ENCODE results near the gene PARD3B. TPM values are rescaled to one million over a fixed set of nuclear protein-coding genes. Genes with fewer than 3 reads are reported as not detected.

PARD3B gene
- total and polyA plus RNA-seq, 10 of the 15 experiments (the other 5 are each of a cell fraction or from before 2014, with no cell fraction given): 0.01 to 0.54 (median 0.07) TPM; not detected in 7

DNA sequence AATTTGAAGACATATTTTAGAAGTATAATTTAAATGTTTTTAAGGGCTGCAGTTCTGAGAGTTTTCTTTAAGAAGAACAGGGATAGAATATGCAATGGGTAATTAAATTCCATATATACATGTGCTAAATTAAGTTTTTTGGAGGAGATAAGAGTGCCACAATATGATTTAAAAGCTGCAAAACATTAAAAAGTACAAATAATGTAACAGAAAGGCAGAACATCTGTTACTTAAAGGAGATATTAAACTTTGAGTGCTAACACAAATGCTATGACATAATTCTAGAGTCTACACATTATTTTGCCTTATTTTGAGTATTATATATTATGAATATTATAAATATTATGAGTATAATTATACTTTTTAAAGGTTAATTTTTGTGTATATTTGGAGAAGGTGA is 102.4 kb downstream of the PARD3B start:
- ChIA-PET CTCF (interaction anchor here (1.4 kb wide), 1 partner anchor 17 kb away, joined by 3 read pairs; no protein-coding TSS in a partner anchor), SMC1A (ENCODE audit: uncharacterized antibody, unreplicated experiment) (no interaction called here), RAD21 (ENCODE audit: unreplicated experiment) (no interaction called here), POLR2A (no interaction called here)
- no TSS peak for BruUV-seq (replicated peaks)
- Histone ChIP-seq H3K4me2 (ENCODE audit: control insufficient read depth, insufficient read depth) (no peak overlapping the region), H4K20me1 (ENCODE audit: control insufficient read depth, insufficient read depth) (no peaks in the 10 kb centered on the region), H3K9ac (ENCODE audit: control insufficient read depth, insufficient read depth, low read length) (no peak overlapping the region), H3K27me3 (replicated peaks in 1 of 2; ENCODE audit: control insufficient read depth in 2 of 2, insufficient read depth in 2 of 2, low read length in 1 of 2) (no peaks in the 10 kb centered on the region), H3K27ac (ENCODE audit: control insufficient read depth, insufficient read depth) (no peak overlapping the region), H3K4me1 (ENCODE audit: control insufficient read depth, insufficient read depth, low read length) (no peaks in the 10 kb centered on the region), H3K9me3 (replicated peaks; ENCODE audit: control insufficient read depth, insufficient read depth, low read length) (no peaks in the 10 kb centered on the region), H3K4me3 (no peak overlapping the region), H3K79me2 (ENCODE audit: control insufficient read depth, insufficient read depth, low read length) (no peaks in the 10 kb centered on the region), H2AFZ (ENCODE audit: control insufficient read depth, low read depth, low read length) (no peak overlapping the region), H3K36me3 (ENCODE audit: control insufficient read depth in 2 of 2, insufficient read depth in 2 of 2, low read length in 1 of 2) (no peaks in the 10 kb centered on the region)
- FAIRE-seq (no peak), ATAC-seq (no peak), DNase-seq (ENCODE audit: low read depth, low spot score) (no peak)
- in situ Hi-C loops (cut with MboI) (no loop called here), intact Hi-C loops (cut with micrococcal nuclease; ENCODE audit: unreplicated experiment) (no loop called here)
- TF ChIP-seq HDGF (IDR thresholded peaks at IDR 0.05) (no peak), EGR1 (IDR thresholded peaks at IDR 0.05; ENCODE audit: borderline replicate concordance in 1 of 2, low read depth in 2 of 2, low read length in 2 of 2) (no peak), NFYB (IDR thresholded peaks at IDR 0.05; ENCODE audit: insufficient read depth, low read depth, low read length) (no peak), NR2F1 (conservative IDR thresholded peaks at IDR 0.05) (no peak), IRF5 (IDR thresholded peaks at IDR 0.05; ENCODE audit: borderline replicate concordance) (no peak), FOXK2 (IDR thresholded peaks at IDR 0.05) (no peak), DPF2 (IDR thresholded peaks at IDR 0.05) (no peak), YY1 (IDR thresholded peaks at IDR 0.05; ENCODE audit: low read depth, low read length) (no peak)

- Histone ChIP-seq H3K4me3 (no peak overlapping the region), H3K27ac (ENCODE audit: control insufficient read depth, insufficient read depth) (no peak overlapping the region), H3K9me3 (replicated peaks; ENCODE audit: control insufficient read depth, insufficient read depth, low read length) (no peaks in the 10 kb centered on the region), H3K4me1 (ENCODE audit: control insufficient read depth, insufficient read depth, low read length) (no peaks in the 10 kb centered on the region), H3K9ac (ENCODE audit: control insufficient read depth, insufficient read depth, low read length) (no peak overlapping the region), H3K79me2 (ENCODE audit: control insufficient read depth, insufficient read depth, low read length) (no peaks in the 10 kb centered on the region), H4K20me1 (ENCODE audit: control insufficient read depth, insufficient read depth) (no peaks in the 10 kb centered on the region), H3K36me3 (ENCODE audit: control insufficient read depth in 2 of 2, insufficient read depth in 2 of 2, low read length in 1 of 2) (no peaks in the 10 kb centered on the region), H2AFZ (ENCODE audit: control insufficient read depth, low read depth, low read length) (no peak overlapping the region), H3K4me2 (ENCODE audit: control insufficient read depth, insufficient read depth) (no peak overlapping the region), H3K27me3 (replicated peaks in 1 of 2; ENCODE audit: control insufficient read depth in 2 of 2, insufficient read depth in 2 of 2, low read length in 1 of 2) (no peaks in the 10 kb centered on the region)
- ATAC-seq: no peak
- ChIA-PET CTCF (no interaction called here), RAD21 (ENCODE audit: unreplicated experiment) (no interaction called here), SMC1A (ENCODE audit: uncharacterized antibody, unreplicated experiment) (no interaction called here), POLR2A (no interaction called here)
- in situ Hi-C loops (cut with MboI): no loop called here
- no peak for DNase-seq (ENCODE audit: low read depth, low spot score)
- intact Hi-C loops (cut with micrococcal nuclease; ENCODE audit: unreplicated experiment): no loop called here
- FAIRE-seq: no peak
- no TSS peak for BruUV-seq (replicated peaks)
- no peak for TF ChIP-seq E4F1 (IDR thresholded peaks at IDR 0.05; ENCODE audit: borderline replicate concordance, partially characterized antibody)
- no peak for TF ChIP-seq POU2F2 (IDR thresholded peaks at IDR 0.05; ENCODE audit: borderline replicate concordance, low read depth, low read length)
- TF ChIP-seq ZBTB4 (CRISPR knock-in tag; IDR thresholded peaks at IDR 0.05): no peak
- TF ChIP-seq BACH1 (IDR thresholded peaks at IDR 0.05; ENCODE audit: borderline replicate concordance): no peak
- no peak for TF ChIP-seq NR2F1 (conservative IDR thresholded peaks at IDR 0.05)
- no peak for TF ChIP-seq WRNIP1 (IDR thresholded peaks at IDR 0.05; ENCODE audit: borderline replicate concordance, low read depth, low read length)
Measured at GRCh38 chr2:204650611-204651010, 105.3 kb downstream of the PARD3B start.
